ENCODE results near the gene SKAP2.

- TF ChIP-seq CTCF (IDR thresholded peaks at IDR 0.05) (no peak), POLR2A (IDR thresholded peaks at IDR 0.05) (no peak)
Observed at GRCh38 chr7:26865094-26865388, 651 bp upstream of the SKAP2 start.

Data from thyroid gland (tissue), 4 donors.